Mucosa of descending colon (tissue), 3 donors: ENCODE results near the gene PRR5. TPM values are rescaled to one million over a fixed set of nuclear protein-coding genes. Genes with fewer than 3 reads are reported as not detected.
A peak's percentile ranks its signal among the peaks of the same experiment; 100 is the strongest.

Source experiments
- ATAC-seq: fragments of 200-7000 bp; cut with Tn5 transposase; one replicate; pipeline ENCODE4 v1.9.1; 2020; ENCODE audit warnings: mild to moderate bottlenecking, moderate library complexity
- DNase-seq, 3 donors: peaks; one replicate each; pipeline ENCODE4 v3.0.0-alpha.2; 2020
- H3K36me3 ChIP-seq: fragments of 200-600 bp; one replicate; pipeline ENCODE4 v1.8.0; 2021; ENCODE audit warnings: low read depth, mild to moderate bottlenecking
- H3K4me1 ChIP-seq: fragments of 200-600 bp; one replicate; pipeline ENCODE4 v1.8.0; 2021; ENCODE audit warnings: low read depth, mild to moderate bottlenecking
- H3K4me3 ChIP-seq: fragments of 200-600 bp; one replicate; pipeline ENCODE4 v1.8.0; 2021; ENCODE audit warnings: mild to moderate bottlenecking
- H3K9me3 ChIP-seq: fragments of 200-600 bp; one replicate; pipeline ENCODE4 v1.8.0; 2021; ENCODE audit warnings: mild to moderate bottlenecking
- CTCF ChIP-seq: fragments of 200-600 bp; IDR thresholded peaks from one replicate; pipeline ENCODE4 v1.8.0; 2022; ENCODE audit warnings: antibody characterized with exemption, mild to moderate bottlenecking
- intact Hi-C, 2 donors: fragments of 100-400 bp; cut with DNase I in 1 of 2; cut with micrococcal nuclease in 1 of 2; formaldehyde crosslinking; loops; one replicate each; pipeline versions ENCODE4 v1.11.0 to v1.11.1; 2022; cut with DNase I, micrococcal nuclease
- total RNA-seq, 3 donors: library from RNA; stranded (reverse); fragmentation: NEBNext Ultra II Directional in 2 of 3; extraction: Animal tissue kit (Norgen Biotek cat#: 25700) in 2 of 3; gene quantifications; one replicate each; pipeline versions ENCODE4 v1.2.1 to v1.2.4, GENCODE V29; 2021 to 2023
- donor health status: DM: no; HTN: no; CAD: no; lungs with moderate emphysema.
- donor health status: DM: no; HTN: no; CAD: no.
- donor health status: DM: no; HTN: yes; CAD: no.

Gene PRR5
- total RNA-seq, 3 donors from 2014 or later = 21.8 to 46.2 (median 35.1) TPM

GRCh38 chr22:44666207-44666585 is 35.8 kb upstream of the PRR5 start:
- Histone ChIP-seq H3K4me3 (no peak overlapping the region), H3K36me3 (no peaks in the 10 kb centered on the region), H3K9me3 (no peaks in the 10 kb centered on the region), H3K4me1 (peaks cover 21% of the 10 kb centered on the region)
- intact Hi-C loops = no loop called here
- no peak for TF ChIP-seq CTCF
- DNase-seq = no peak
- no peak for ATAC-seq

- no peak for ATAC-seq
- no peak for TF ChIP-seq CTCF
- intact Hi-C loops = no loop called here
- Histone ChIP-seq H3K4me3 (no peak overlapping the region), H3K4me1 (peaks cover 21% of the 10 kb centered on the region), H3K36me3 (no peaks in the 10 kb centered on the region), H3K9me3 (no peaks in the 10 kb centered on the region)
- DNase-seq = peak in 1 of 3 donors; percentile 47
Observed at GRCh38 chr22:44667276-44667675, 34.7 kb upstream of the PRR5 start.

- peak in 2 of 3 donors; percentile 47 to 50 for DNase-seq
- intact Hi-C loops = no loop called here
- TF ChIP-seq CTCF = no peak
- ATAC-seq = peak; percentile 64
- peaks cover 21% of the 10 kb centered on the region for H3K4me1 ChIP-seq
- H3K36me3 ChIP-seq = no peaks in the 10 kb centered on the region
- H3K9me3 ChIP-seq = no peaks in the 10 kb centered on the region
- no peak overlapping the region for H3K4me3 ChIP-seq
Observed at GRCh38 chr22:44667829-44668189, 34.2 kb upstream of the PRR5 start.

GRCh38 chr22:44668190-44668885 is 33.7 kb upstream of the PRR5 start:
- DNase-seq = peak in 2 of 3 donors; percentile 57 to 68
- peaks cover 21% of the 10 kb centered on the region for H3K4me1 ChIP-seq
- no peaks in the 10 kb centered on the region for H3K36me3 ChIP-seq
- peak; percentile 36 for ATAC-seq
- no peak for TF ChIP-seq CTCF
- H3K4me3 ChIP-seq = peak overlapping the region; percentile 19
- intact Hi-C loops = no loop called here
- no peaks in the 10 kb centered on the region for H3K9me3 ChIP-seq

- ATAC-seq (no peak), DNase-seq (peak in 2 of 3 donors; percentile 34 to 57)
- intact Hi-C loops = no loop called here
- Histone ChIP-seq H3K36me3 (no peaks in the 10 kb centered on the region), H3K4me3 (peak overlapping the region; percentile 19), H3K9me3 (no peaks in the 10 kb centered on the region), H3K4me1 (peaks cover 21% of the 10 kb centered on the region)
- no peak for TF ChIP-seq CTCF
Observed at GRCh38 chr22:44668886-44669521, 33.0 kb upstream of the PRR5 start.
